Measurements from ENCODE around the gene NF1. TPM values are rescaled to one million over a fixed set of nuclear protein-coding genes. Genes with fewer than 3 reads are reported as not detected.

NF1 gene
- total and polyA plus RNA-seq, 2 of the 13 experiments (the other 11 are each of a cell fraction or from before 2014, with no cell fraction given) = 21.5 to 26.5 TPM

- H3K9me3 ChIP-seq (ENCODE audit: low read length) = no peaks in the 10 kb centered on the region
- ATAC-seq (no peak), FAIRE-seq (no peak), DNase-seq (ENCODE audit: low spot score) (no peak)
- no peak overlapping the region for H2AFZ ChIP-seq (ENCODE audit: low read length)
- ChIA-PET CTCF (ENCODE audit: low intra/inter-chr PET ratio, low total read pairs) (no interaction called here), POLR2A (no interaction called here)
- H3K79me2 ChIP-seq (ENCODE audit: insufficient read depth, low read length) = no peaks in the 10 kb centered on the region
- no TSS peak for BruUV-seq (replicated peaks)
- H3K9ac ChIP-seq (ENCODE audit: insufficient read depth, low read depth, low read length) = no peak overlapping the region
- no peak overlapping the region for H3K4me3 ChIP-seq (replicated peaks in 1 of 3; ENCODE audit: insufficient read depth in 1 of 3, low read depth in 2 of 3, low read length in 3 of 3)
- H3K4me2 ChIP-seq (ENCODE audit: low read depth, low read length) = no peak overlapping the region
- intact Hi-C loops (cut with micrococcal nuclease; ENCODE audit: unreplicated experiment) = no loop called here
- H3K36me3 ChIP-seq (replicated peaks in 1 of 2; ENCODE audit: control insufficient read depth in 1 of 2, insufficient read depth in 2 of 2, low read length in 2 of 2) = peaks cover 0 to 25% of the 10 kb centered on the region in 2 experiments; a peak in 4 of 5 replicates
- no peak overlapping the region for H3K27ac ChIP-seq (ENCODE audit: extremely low read length, insufficient read depth, low read length)
- no peaks in the 10 kb centered on the region; a peak in 1 of 5 replicates for H3K27me3 ChIP-seq (ENCODE audit: control insufficient read depth in 1 of 2, insufficient read depth in 2 of 2, low read length in 2 of 2)
- in situ Hi-C loops (cut with HindIII; ENCODE audit: extremely low pct_ligation_motif_present, low pct_unique_long_range_greater_than_20kb) = no loop called here
- TF ChIP-seq STAG1 (CRISPR knock-in tag; IDR thresholded peaks at IDR 0.05) (no peak), ZBTB7B (CRISPR knock-in tag; IDR thresholded peaks at IDR 0.05) (no peak), ZNF432 (CRISPR knock-in tag; IDR thresholded peaks at IDR 0.05; ENCODE audit: borderline replicate concordance) (no peak), ZBTB25 (CRISPR knock-in tag; IDR thresholded peaks at IDR 0.05) (no peak)
- TF ChIP-seq, protein P1, sequence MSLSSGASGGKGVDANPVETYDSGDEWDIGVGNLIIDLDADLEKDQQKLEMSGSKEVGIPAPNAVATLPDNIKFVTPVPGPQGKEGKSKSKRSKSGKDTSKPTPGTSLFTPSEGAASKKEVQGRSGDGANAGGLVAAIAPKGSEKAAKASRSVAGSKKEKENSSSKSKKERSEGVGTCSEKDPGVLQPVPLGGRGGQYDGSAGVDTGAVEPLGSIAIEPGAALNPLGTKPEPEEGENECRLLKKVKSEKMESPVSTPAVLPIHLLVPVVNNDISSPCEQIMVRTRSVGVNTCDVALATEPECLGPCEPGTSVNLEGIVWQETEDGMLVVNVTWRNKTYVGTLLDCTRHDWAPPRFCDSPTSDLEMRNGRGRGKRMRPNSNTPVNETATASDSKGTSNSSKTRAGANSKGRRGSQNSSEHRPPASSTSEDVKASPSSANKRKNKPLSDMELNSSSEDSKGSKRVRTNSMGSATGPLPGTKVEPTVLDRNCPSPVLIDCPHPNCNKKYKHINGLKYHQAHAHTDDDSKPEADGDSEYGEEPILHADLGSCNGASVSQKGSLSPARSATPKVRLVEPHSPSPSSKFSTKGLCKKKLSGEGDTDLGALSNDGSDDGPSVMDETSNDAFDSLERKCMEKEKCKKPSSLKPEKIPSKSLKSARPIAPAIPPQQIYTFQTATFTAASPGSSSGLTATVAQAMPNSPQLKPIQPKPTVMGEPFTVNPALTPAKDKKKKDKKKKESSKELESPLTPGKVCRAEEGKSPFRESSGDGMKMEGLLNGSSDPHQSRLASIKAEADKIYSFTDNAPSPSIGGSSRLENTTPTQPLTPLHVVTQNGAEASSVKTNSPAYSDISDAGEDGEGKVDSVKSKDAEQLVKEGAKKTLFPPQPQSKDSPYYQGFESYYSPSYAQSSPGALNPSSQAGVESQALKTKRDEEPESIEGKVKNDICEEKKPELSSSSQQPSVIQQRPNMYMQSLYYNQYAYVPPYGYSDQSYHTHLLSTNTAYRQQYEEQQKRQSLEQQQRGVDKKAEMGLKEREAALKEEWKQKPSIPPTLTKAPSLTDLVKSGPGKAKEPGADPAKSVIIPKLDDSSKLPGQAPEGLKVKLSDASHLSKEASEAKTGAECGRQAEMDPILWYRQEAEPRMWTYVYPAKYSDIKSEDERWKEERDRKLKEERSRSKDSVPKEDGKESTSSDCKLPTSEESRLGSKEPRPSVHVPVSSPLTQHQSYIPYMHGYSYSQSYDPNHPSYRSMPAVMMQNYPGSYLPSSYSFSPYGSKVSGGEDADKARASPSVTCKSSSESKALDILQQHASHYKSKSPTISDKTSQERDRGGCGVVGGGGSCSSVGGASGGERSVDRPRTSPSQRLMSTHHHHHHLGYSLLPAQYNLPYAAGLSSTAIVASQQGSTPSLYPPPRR (CRISPR knock-in tag; IDR thresholded peaks at IDR 0.05; ENCODE audit: borderline replicate concordance) = no peak
- TF ChIP-seq, protein P2, sequence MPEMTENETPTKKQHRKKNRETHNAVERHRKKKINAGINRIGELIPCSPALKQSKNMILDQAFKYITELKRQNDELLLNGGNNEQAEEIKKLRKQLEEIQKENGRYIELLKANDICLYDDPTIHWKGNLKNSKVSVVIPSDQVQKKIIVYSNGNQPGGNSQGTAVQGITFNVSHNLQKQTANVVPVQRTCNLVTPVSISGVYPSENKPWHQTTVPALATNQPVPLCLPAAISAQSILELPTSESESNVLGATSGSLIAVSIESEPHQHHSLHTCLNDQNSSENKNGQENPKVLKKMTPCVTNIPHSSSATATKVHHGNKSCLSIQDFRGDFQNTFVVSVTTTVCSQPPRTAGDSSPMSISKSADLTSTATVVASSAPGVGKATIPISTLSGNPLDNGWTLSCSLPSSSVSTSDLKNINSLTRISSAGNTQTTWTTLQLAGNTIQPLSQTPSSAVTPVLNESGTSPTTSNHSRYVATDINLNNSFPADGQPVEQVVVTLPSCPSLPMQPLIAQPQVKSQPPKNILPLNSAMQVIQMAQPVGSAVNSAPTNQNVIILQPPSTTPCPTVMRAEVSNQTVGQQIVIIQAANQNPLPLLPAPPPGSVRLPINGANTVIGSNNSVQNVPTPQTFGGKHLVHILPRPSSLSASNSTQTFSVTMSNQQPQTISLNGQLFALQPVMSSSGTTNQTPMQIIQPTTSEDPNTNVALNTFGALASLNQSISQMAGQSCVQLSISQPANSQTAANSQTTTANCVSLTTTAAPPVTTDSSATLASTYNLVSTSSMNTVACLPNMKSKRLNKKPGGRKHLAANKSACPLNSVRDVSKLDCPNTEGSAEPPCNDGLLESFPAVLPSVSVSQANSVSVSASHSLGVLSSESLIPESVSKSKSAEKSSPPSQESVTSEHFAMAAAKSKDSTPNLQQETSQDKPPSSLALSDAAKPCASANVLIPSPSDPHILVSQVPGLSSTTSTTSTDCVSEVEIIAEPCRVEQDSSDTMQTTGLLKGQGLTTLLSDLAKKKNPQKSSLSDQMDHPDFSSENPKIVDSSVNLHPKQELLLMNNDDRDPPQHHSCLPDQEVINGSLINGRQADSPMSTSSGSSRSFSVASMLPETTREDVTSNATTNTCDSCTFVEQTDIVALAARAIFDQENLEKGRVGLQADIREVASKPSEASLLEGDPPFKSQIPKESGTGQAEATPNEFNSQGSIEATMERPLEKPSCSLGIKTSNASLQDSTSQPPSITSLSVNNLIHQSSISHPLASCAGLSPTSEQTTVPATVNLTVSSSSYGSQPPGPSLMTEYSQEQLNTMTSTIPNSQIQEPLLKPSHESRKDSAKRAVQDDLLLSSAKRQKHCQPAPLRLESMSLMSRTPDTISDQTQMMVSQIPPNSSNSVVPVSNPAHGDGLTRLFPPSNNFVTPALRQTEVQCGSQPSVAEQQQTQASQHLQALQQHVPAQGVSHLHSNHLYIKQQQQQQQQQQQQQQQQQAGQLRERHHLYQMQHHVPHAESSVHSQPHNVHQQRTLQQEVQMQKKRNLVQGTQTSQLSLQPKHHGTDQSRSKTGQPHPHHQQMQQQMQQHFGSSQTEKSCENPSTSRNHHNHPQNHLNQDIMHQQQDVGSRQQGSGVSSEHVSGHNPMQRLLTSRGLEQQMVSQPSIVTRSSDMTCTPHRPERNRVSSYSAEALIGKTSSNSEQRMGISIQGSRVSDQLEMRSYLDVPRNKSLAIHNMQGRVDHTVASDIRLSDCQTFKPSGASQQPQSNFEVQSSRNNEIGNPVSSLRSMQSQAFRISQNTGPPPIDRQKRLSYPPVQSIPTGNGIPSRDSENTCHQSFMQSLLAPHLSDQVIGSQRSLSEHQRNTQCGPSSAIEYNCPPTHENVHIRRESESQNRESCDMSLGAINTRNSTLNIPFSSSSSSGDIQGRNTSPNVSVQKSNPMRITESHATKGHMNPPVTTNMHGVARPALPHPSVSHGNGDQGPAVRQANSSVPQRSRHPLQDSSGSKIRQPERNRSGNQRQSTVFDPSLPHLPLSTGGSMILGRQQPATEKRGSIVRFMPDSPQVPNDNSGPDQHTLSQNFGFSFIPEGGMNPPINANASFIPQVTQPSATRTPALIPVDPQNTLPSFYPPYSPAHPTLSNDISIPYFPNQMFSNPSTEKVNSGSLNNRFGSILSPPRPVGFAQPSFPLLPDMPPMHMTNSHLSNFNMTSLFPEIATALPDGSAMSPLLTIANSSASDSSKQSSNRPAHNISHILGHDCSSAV (CRISPR knock-in tag; IDR thresholded peaks at IDR 0.05; ENCODE audit: borderline replicate concordance) = no peak
- TF ChIP-seq, protein P3, sequence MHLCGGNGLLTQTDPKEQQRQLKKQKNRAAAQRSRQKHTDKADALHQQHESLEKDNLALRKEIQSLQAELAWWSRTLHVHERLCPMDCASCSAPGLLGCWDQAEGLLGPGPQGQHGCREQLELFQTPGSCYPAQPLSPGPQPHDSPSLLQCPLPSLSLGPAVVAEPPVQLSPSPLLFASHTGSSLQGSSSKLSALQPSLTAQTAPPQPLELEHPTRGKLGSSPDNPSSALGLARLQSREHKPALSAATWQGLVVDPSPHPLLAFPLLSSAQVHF (CRISPR knock-in tag; IDR thresholded peaks at IDR 0.05) = no peak
- peaks cover 11% of the 10 kb centered on the region for H3K4me1 ChIP-seq (ENCODE audit: insufficient read depth, low read length)
- no peaks in the 10 kb centered on the region for H4K20me1 ChIP-seq (ENCODE audit: insufficient read depth, low read length)
These were observed 157.2 kb downstream of the NF1 start for GRCh38 chr17:31251970-31252328.
